Smooth muscle cell (in vitro differentiated cells): ENCODE measurements around the gene E2F3. TPM values are rescaled to one million over a fixed set of nuclear protein-coding genes. Genes with fewer than 3 reads are reported as not detected.

Source experiments
- DNase-seq: peaks from one replicate; lab custom pipeline; 2025; ENCODE audit not compliant: unreplicated experiment; lab: John Stamatoyannopoulos, UW
- H2AFZ ChIP-seq: fragments of 200-600 bp; sonication (generic); 2 replicates; pipeline ENCODE4 v1.6.0; 2016; ENCODE audit warnings: antibody characterized with exemption, low read depth, mild to moderate bottlenecking
- H3F3A ChIP-seq: fragments of 200-600 bp; sonication (generic); 2 replicates; pipeline ENCODE4 v1.6.0; 2017; ENCODE audit warnings: antibody characterized with exemption, low read depth
- H3K27ac ChIP-seq: fragments of 200-600 bp; sonication (generic); 2 replicates; pipeline ENCODE4 v1.5.1; 2016; ENCODE audit warnings: low read depth, mild to moderate bottlenecking
- H3K27me3 ChIP-seq: fragments of 200-600 bp; sonication (generic); 2 replicates; pipeline ENCODE4 v1.6.1; 2016; ENCODE audit warnings: low read depth, mild to moderate bottlenecking
- H3K36me3 ChIP-seq: fragments of 200-600 bp; sonication (generic); 2 replicates; pipeline ENCODE4 v1.5.1; 2016; ENCODE audit warnings: low read depth
- H3K4me1 ChIP-seq: fragments of 200-600 bp; sonication (generic); 2 replicates; pipeline ENCODE4 v1.5.1; 2016; ENCODE audit warnings: low read depth
- H3K4me2 ChIP-seq: fragments of 200-600 bp; sonication (generic); 2 replicates; pipeline ENCODE4 v1.6.0; 2016; ENCODE audit warnings: mild to moderate bottlenecking
- H3K4me3 ChIP-seq: fragments of 200-600 bp; sonication (generic); 2 replicates; pipeline ENCODE4 v1.5.1; 2016; ENCODE audit warnings: mild to moderate bottlenecking
- H3K79me2 ChIP-seq: fragments of 200-600 bp; sonication (generic); 2 replicates; pipeline ENCODE4 v1.6.0; 2016; ENCODE audit warnings: low read depth, mild to moderate bottlenecking
- H3K9ac ChIP-seq: fragments of 200-600 bp; sonication (generic); 2 replicates; pipeline ENCODE4 v1.6.0; 2016; ENCODE audit warnings: low read depth
- H3K9me3 ChIP-seq: fragments of 200-600 bp; sonication (generic); replicated peaks from 2 replicates; pipeline ENCODE4 v1.5.1; 2016; ENCODE audit warnings: low read depth
- H4K20me1 ChIP-seq: fragments of 200-600 bp; sonication (generic); 2 replicates; pipeline ENCODE4 v1.6.0; 2016; ENCODE audit warnings: low read depth
- CTCF ChIP-seq: fragments of 200-600 bp; sonication (generic); IDR thresholded peaks from 2 replicates; pipeline ENCODE4 v1.5.1; 2017; ENCODE audit warnings: borderline replicate concordance, mild to moderate bottlenecking, antibody characterized with exemption; ENCODE audit not compliant: insufficient read depth, poor library complexity, severe bottlenecking
- WGBS: methylation state at CpG from one replicate; pipeline ENCODE4 v1.1.7; 2016; ENCODE audit warnings: low lambda C conversion rate; 5-methylcytosine and 5-hydroxymethylcytosine counted together
- polyA plus RNA-seq: library from polyadenylated mRNA; unstranded; fragments of >200 nt; fragmentation: Nextera tagmentation; extraction: Ambion mirVana; gene quantifications from 2 replicates; pipeline ENCODE4 v1.2.1, GENCODE V29; 2016
- total RNA-seq: library from RNA; depleted of rRNA; stranded (reverse); fragments of >200 nt; gene quantifications from 2 replicates; pipeline ENCODE4 v1.2.3, GENCODE V29; 2014

Gene E2F3
- total and polyA plus RNA-seq, 2 experiments from 2014 or later = 7.9 to 12.6 TPM

- H3K27me3 ChIP-seq = no peaks in the 10 kb centered on the region
- H3K27ac ChIP-seq = no peak overlapping the region
- no peak overlapping the region for H2AFZ ChIP-seq
- 97% methylated on average over 7 of the region's 7 CpGs for WGBS
- H3K4me3 ChIP-seq = no peak overlapping the region
- peaks cover 95% of the 10 kb centered on the region for H4K20me1 ChIP-seq
- H3K4me1 ChIP-seq = no peaks in the 10 kb centered on the region
- no peaks in the 10 kb centered on the region for H3K36me3 ChIP-seq
- no peak for TF ChIP-seq CTCF
- H3K9me3 ChIP-seq = no peaks in the 10 kb centered on the region
- no peak overlapping the region for H3K9ac ChIP-seq
- no peak overlapping the region for H3K4me2 ChIP-seq
- H3F3A ChIP-seq = no peaks in the 10 kb centered on the region
- peaks cover 70% of the 10 kb centered on the region for H3K79me2 ChIP-seq
- no peak for DNase-seq
Observed at GRCh38 chr6:20474874-20475542, 73.3 kb downstream of the E2F3 start.

- H3K79me2 ChIP-seq = peaks cover 58% of the 10 kb centered on the region
- no peaks in the 10 kb centered on the region for H3K4me1 ChIP-seq
- H3K4me3 ChIP-seq = no peak overlapping the region
Observed at GRCh38 chr6:20476501-20477043, 74.9 kb downstream of the E2F3 start.

GRCh38 chr6:20477485-20477884 is 75.8 kb downstream of the E2F3 start:
- no peaks in the 10 kb centered on the region for H3K27me3 ChIP-seq
- TF ChIP-seq CTCF = no peak
- peaks cover 3% of the 10 kb centered on the region for H3K36me3 ChIP-seq
- peaks cover 5% of the 10 kb centered on the region for H3K4me1 ChIP-seq
- H3K27ac ChIP-seq = no peak overlapping the region
- H2AFZ ChIP-seq = no peak overlapping the region
- peaks cover 80% of the 10 kb centered on the region for H4K20me1 ChIP-seq
- H3K4me3 ChIP-seq = no peak overlapping the region
- H3F3A ChIP-seq = no peaks in the 10 kb centered on the region
- 100% methylated on average over 2 of the region's 2 CpGs for WGBS
- no peaks in the 10 kb centered on the region for H3K9me3 ChIP-seq
- no peak overlapping the region for H3K4me2 ChIP-seq
- no peak for DNase-seq
- peaks cover 49% of the 10 kb centered on the region for H3K79me2 ChIP-seq
- no peak overlapping the region for H3K9ac ChIP-seq

More at GRCh38 chr6:20476501-20477043, 74.9 kb downstream of the E2F3 start:
- no peak overlapping the region for H3K27ac ChIP-seq
- no peak for TF ChIP-seq CTCF
- WGBS = 96% methylated on average over 6 of the region's 6 CpGs
- no peaks in the 10 kb centered on the region for H3K9me3 ChIP-seq
- H3K9ac ChIP-seq = no peak overlapping the region
- no peaks in the 10 kb centered on the region for H3F3A ChIP-seq
- no peak for DNase-seq
- no peak overlapping the region for H3K4me2 ChIP-seq
- peaks cover 84% of the 10 kb centered on the region for H4K20me1 ChIP-seq
- H3K36me3 ChIP-seq = peaks cover 3% of the 10 kb centered on the region
- no peak overlapping the region for H2AFZ ChIP-seq
- no peaks in the 10 kb centered on the region for H3K27me3 ChIP-seq

GRCh38 chr6:20479060-20479459 is 77.4 kb downstream of the E2F3 start:
- 83% methylated on average over 5 of the region's 5 CpGs for WGBS
- no peak for DNase-seq
- no peaks in the 10 kb centered on the region for H3K9me3 ChIP-seq
- no peak overlapping the region for H3K4me3 ChIP-seq
- H3K36me3 ChIP-seq = peaks cover 10% of the 10 kb centered on the region
- peaks cover 64% of the 10 kb centered on the region for H4K20me1 ChIP-seq
- no peak overlapping the region for H2AFZ ChIP-seq
- TF ChIP-seq CTCF = no peak
- H3K4me1 ChIP-seq = peaks cover 19% of the 10 kb centered on the region
- H3K79me2 ChIP-seq = peaks cover 34% of the 10 kb centered on the region
- no peaks in the 10 kb centered on the region for H3K27me3 ChIP-seq
- H3K9ac ChIP-seq = no peak overlapping the region
- H3F3A ChIP-seq = no peaks in the 10 kb centered on the region
- no peak overlapping the region for H3K27ac ChIP-seq
- no peak overlapping the region for H3K4me2 ChIP-seq
